ENCODE results near the gene HTATIP2. TPM values are rescaled to one million over a fixed set of nuclear protein-coding genes. Genes with fewer than 3 reads are reported as not detected.

Gene HTATIP2
- total RNA-seq, 2 experiments from 2014 or later = 13.9 TPM; not detected in 1

DNA sequence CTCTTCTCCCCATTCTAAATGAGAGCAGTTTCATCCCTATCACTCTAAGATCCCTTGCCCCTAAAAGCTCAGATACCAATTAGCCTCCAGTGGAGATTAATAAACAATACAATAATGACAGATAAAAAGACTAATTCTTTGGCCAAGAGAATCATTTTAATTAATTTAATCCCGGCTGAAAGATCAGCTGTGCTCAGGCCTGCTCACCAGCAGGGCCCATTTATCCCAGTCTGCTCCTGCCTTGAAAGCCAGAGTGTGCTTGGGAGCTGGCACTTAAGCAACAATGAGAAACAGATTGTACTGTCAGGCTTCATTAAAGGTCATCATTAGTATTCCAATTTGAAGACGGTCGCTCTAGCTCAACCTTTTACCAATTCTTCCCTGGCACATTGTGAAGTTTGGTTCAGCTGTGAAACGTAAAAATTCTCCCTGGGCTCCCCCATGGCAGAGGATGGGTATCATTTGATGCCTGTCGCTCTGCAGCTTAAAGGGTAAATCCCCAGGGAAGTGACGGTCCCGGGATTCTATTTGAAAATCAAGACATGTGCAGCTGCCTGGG lies 36.1 kb upstream of the HTATIP2 start:
- H3K4me1 ChIP-seq (ENCODE audit: insufficient read depth, low read length, poor library complexity, severe bottlenecking) = no peaks in the 10 kb centered on the region
- intact Hi-C loops (cut with micrococcal nuclease; ENCODE audit: unreplicated experiment) = no loop called here
- no peaks in the 10 kb centered on the region for H3K79me2 ChIP-seq (ENCODE audit: insufficient read depth, low read depth, low read length)
- ChIA-PET CTCF (ENCODE audit: unreplicated experiment) (no interaction called here), POLR2A (no interaction called here)
- no peaks in the 10 kb centered on the region for H3K9me3 ChIP-seq (ENCODE audit: low read length)
- H3K4me3 ChIP-seq (ENCODE audit: low read depth, low read length, poor library complexity, severe bottlenecking) = no peak overlapping the region
- H2AFZ ChIP-seq (ENCODE audit: low read length) = no peak overlapping the region
- DNase-seq (ENCODE audit: low spot score) = no peak
- no peak overlapping the region for H3K4me2 ChIP-seq (ENCODE audit: low read length)
- no TSS peak for BruUV-seq (replicated peaks)
- no peak overlapping the region for H3K27ac ChIP-seq (ENCODE audit: low read depth, low read length, poor library complexity, severe bottlenecking)
- no peaks in the 10 kb centered on the region for H3K9me2 ChIP-seq (ENCODE audit: insufficient read depth, low read length)
- no peaks in the 10 kb centered on the region for H4K20me1 ChIP-seq (ENCODE audit: insufficient read depth, low read length)
- no peaks in the 10 kb centered on the region for H3K36me3 ChIP-seq (ENCODE audit: insufficient read depth, low read length)
- TF ChIP-seq, protein P1, sequence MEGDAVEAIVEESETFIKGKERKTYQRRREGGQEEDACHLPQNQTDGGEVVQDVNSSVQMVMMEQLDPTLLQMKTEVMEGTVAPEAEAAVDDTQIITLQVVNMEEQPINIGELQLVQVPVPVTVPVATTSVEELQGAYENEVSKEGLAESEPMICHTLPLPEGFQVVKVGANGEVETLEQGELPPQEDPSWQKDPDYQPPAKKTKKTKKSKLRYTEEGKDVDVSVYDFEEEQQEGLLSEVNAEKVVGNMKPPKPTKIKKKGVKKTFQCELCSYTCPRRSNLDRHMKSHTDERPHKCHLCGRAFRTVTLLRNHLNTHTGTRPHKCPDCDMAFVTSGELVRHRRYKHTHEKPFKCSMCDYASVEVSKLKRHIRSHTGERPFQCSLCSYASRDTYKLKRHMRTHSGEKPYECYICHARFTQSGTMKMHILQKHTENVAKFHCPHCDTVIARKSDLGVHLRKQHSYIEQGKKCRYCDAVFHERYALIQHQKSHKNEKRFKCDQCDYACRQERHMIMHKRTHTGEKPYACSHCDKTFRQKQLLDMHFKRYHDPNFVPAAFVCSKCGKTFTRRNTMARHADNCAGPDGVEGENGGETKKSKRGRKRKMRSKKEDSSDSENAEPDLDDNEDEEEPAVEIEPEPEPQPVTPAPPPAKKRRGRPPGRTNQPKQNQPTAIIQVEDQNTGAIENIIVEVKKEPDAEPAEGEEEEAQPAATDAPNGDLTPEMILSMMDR (conservative IDR thresholded peaks at IDR 0.05; ENCODE audit: low read length) = no peak
- no peak for TF ChIP-seq EZH2phosphoT487 (IDR thresholded peaks at IDR 0.05; ENCODE audit: borderline replicate concordance, low read depth, low read length)

DNA sequence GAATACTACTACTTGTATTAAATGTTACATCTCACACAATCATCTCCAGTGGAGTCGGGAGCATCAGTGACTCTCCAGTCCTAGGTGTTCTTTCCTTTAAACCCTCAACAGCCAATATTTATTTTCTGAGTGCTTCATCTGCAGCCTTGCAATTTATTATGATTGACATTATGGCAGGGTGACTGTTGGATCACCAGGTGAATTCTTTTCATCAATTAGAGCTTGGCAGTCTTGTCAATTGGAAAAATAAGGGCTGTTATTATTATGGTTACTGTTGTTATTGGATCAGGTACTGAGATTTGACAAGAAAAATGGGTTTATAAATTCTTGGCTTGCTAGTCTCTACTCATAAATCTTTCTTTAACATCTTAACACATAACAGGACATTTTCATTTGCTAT lies 27.5 kb upstream of the HTATIP2 start:
- no peaks in the 10 kb centered on the region for H3K36me3 ChIP-seq (ENCODE audit: insufficient read depth, low read length)
- H3K9me2 ChIP-seq (ENCODE audit: insufficient read depth, low read length) = no peaks in the 10 kb centered on the region
- no peak overlapping the region for H3K4me2 ChIP-seq (ENCODE audit: low read length)
- POLR2A ChIA-PET = no interaction called here
- intact Hi-C loops (cut with micrococcal nuclease; ENCODE audit: unreplicated experiment) = no loop called here
- no TSS peak for BruUV-seq (replicated peaks)
- no peak for DNase-seq (ENCODE audit: low spot score)
- H3K4me3 ChIP-seq (ENCODE audit: low read depth, low read length, poor library complexity, severe bottlenecking) = no peak overlapping the region
- TF ChIP-seq, protein P1 (conservative IDR thresholded peaks at IDR 0.05; ENCODE audit: low read length) = no peak
- no peak for TF ChIP-seq EZH2phosphoT487 (IDR thresholded peaks at IDR 0.05; ENCODE audit: borderline replicate concordance, low read depth, low read length)
- H3K4me1 ChIP-seq (ENCODE audit: insufficient read depth, low read length, poor library complexity, severe bottlenecking) = no peaks in the 10 kb centered on the region
- H3K9me3 ChIP-seq (ENCODE audit: low read length) = no peaks in the 10 kb centered on the region
- no peak overlapping the region for H3K27ac ChIP-seq (ENCODE audit: low read depth, low read length, poor library complexity, severe bottlenecking)
- CTCF ChIA-PET (ENCODE audit: unreplicated experiment) = no interaction called here
- H3K79me2 ChIP-seq (ENCODE audit: insufficient read depth, low read depth, low read length) = no peaks in the 10 kb centered on the region
- H4K20me1 ChIP-seq (ENCODE audit: insufficient read depth, low read length) = no peaks in the 10 kb centered on the region
- H2AFZ ChIP-seq (ENCODE audit: low read length) = no peak overlapping the region

DNA sequence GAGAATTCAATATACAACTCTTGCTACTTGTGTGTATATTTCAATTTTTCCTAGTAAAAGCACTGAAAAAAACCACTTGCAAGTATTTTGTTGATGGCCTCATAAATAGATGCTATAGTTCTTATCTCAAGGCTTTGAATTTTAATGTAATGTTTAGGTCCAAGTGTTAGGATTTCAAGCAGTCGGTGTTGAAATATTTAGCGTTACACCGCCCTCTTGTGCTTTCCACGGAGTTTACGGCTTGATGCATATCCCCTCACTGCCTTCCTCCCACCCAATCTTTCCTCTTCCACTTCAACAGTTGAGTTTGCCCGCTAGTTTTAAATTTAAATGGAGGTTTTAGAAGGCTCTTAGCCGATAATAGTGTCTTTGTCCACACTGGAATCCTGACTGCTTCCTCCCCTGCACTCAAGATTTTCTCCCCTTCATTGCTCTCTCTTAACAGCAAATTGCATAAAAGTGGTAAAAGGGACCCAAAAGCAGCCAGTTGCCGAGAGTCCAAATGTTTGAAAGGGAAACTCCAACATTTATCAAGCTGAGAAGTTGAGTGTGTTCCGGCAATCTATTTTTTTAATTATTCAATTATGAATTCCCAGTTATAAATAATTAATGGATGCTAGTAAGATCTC lies 25.9 kb upstream of the HTATIP2 start:
- DNase-seq (ENCODE audit: low spot score) = peak; percentile 4
- CTCF ChIA-PET (ENCODE audit: unreplicated experiment) = no interaction called here
- no peaks in the 10 kb centered on the region for H3K9me3 ChIP-seq (ENCODE audit: low read length)
- no peaks in the 10 kb centered on the region for H3K79me2 ChIP-seq (ENCODE audit: insufficient read depth, low read depth, low read length)
- TF ChIP-seq, protein P1 (conservative IDR thresholded peaks at IDR 0.05; ENCODE audit: low read length) = peak; percentile 62
- no peak for TF ChIP-seq EZH2phosphoT487 (IDR thresholded peaks at IDR 0.05; ENCODE audit: borderline replicate concordance, low read depth, low read length)
- H3K9me2 ChIP-seq (ENCODE audit: insufficient read depth, low read length) = no peaks in the 10 kb centered on the region
- intact Hi-C loops (cut with micrococcal nuclease; ENCODE audit: unreplicated experiment) = no loop called here
- no peaks in the 10 kb centered on the region for H3K36me3 ChIP-seq (ENCODE audit: insufficient read depth, low read length)
- no peak overlapping the region for H3K4me2 ChIP-seq (ENCODE audit: low read length)
- no TSS peak for BruUV-seq (replicated peaks)
- POLR2A ChIA-PET = no interaction called here
- no peak overlapping the region for H3K27ac ChIP-seq (ENCODE audit: low read depth, low read length, poor library complexity, severe bottlenecking)
- no peak overlapping the region for H2AFZ ChIP-seq (ENCODE audit: low read length)
- H3K4me1 ChIP-seq (ENCODE audit: insufficient read depth, low read length, poor library complexity, severe bottlenecking) = no peaks in the 10 kb centered on the region
- H4K20me1 ChIP-seq (ENCODE audit: insufficient read depth, low read length) = no peaks in the 10 kb centered on the region
- no peak overlapping the region for H3K4me3 ChIP-seq (ENCODE audit: low read depth, low read length, poor library complexity, severe bottlenecking)
